Astrocyte (in vitro differentiated cells and primary cell): ENCODE data around the gene WFDC5.

Source experiments
- EZH2 ChIP-seq: IDR thresholded peaks from 2 replicates; pipeline ENCODE4 v1.6.1; 2012; ENCODE audit warnings: mild to moderate bottlenecking, low read length, inconsistent platforms; ENCODE audit not compliant: insufficient read depth
- TF ChIP-seq, protein P1 (sequence below): IDR thresholded peaks from 2 replicates; pipeline ENCODE4 v1.5.1; 2011; ENCODE audit warnings: low read depth, mild to moderate bottlenecking, inconsistent platforms, low read length, moderate library complexity; ENCODE audit not compliant: insufficient read depth

- TF ChIP-seq, protein P1, sequence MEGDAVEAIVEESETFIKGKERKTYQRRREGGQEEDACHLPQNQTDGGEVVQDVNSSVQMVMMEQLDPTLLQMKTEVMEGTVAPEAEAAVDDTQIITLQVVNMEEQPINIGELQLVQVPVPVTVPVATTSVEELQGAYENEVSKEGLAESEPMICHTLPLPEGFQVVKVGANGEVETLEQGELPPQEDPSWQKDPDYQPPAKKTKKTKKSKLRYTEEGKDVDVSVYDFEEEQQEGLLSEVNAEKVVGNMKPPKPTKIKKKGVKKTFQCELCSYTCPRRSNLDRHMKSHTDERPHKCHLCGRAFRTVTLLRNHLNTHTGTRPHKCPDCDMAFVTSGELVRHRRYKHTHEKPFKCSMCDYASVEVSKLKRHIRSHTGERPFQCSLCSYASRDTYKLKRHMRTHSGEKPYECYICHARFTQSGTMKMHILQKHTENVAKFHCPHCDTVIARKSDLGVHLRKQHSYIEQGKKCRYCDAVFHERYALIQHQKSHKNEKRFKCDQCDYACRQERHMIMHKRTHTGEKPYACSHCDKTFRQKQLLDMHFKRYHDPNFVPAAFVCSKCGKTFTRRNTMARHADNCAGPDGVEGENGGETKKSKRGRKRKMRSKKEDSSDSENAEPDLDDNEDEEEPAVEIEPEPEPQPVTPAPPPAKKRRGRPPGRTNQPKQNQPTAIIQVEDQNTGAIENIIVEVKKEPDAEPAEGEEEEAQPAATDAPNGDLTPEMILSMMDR, result no peak
- no peak for TF ChIP-seq EZH2
These were observed 32.5 kb downstream of the WFDC5 start for GRCh38 chr20:45082468-45082867.
